ENCODE data around the gene GATAD2B.
A peak's percentile ranks its signal among the peaks of the same experiment; 100 is the strongest.

DNA sequence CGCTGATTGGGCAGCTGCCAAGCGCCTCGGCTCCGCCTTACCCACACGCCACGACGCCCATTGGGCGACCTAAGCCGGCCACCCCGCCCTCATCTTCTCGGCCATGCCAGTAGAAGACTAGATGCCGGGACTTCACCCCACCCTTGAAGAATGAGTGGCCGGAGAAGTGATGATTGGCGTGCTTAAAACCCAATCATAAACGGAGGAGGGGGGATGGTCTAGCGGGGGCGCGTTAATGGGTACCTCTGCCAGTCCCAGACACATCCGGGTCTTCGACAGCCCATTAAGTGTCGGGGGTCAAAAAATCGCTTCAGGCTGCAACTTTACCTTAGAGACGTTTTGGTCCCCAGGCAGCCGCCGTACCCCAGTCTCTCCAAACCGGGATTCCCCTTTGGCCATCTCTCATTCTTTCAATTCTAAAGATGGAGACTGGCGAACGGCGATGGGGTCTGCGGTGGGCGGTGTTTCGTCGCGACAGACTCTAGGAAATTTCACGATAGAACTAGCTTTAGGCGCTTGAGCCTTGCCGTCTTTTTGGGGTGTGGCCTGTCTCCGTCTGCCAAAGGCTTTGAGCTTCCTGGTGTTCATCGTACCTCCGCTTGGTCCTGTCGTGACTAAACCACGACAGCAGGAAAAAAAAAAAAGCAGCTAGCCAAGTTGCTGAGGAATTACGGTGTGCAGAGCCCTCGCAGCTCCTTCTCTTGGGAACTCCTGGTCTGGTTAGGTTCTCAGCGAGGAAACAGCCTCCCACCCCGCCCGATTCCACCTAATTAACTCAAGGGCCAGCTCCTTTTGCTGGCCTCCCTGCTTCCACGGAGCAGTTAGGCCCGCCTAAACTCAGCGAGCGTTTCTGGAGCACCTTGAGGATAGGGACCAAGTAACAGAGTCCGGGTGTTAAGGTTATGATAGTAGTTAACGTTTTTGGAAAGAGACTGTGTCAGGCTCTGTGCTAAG, at the start of gene GATAD2B:
- TF ChIP-seq, protein P1, sequence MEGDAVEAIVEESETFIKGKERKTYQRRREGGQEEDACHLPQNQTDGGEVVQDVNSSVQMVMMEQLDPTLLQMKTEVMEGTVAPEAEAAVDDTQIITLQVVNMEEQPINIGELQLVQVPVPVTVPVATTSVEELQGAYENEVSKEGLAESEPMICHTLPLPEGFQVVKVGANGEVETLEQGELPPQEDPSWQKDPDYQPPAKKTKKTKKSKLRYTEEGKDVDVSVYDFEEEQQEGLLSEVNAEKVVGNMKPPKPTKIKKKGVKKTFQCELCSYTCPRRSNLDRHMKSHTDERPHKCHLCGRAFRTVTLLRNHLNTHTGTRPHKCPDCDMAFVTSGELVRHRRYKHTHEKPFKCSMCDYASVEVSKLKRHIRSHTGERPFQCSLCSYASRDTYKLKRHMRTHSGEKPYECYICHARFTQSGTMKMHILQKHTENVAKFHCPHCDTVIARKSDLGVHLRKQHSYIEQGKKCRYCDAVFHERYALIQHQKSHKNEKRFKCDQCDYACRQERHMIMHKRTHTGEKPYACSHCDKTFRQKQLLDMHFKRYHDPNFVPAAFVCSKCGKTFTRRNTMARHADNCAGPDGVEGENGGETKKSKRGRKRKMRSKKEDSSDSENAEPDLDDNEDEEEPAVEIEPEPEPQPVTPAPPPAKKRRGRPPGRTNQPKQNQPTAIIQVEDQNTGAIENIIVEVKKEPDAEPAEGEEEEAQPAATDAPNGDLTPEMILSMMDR (IDR thresholded peaks at IDR 0.05): no peak
- TF ChIP-seq POLR2A (IDR thresholded peaks at IDR 0.05): peak in 1 of 2 donors; percentile 67

All from thyroid gland (tissue), 4 donors.